H9 (cell line): ENCODE results near the gene LGR5. TPM values are rescaled to one million over a fixed set of nuclear protein-coding genes. Genes with fewer than 3 reads are reported as not detected.
A peak's percentile ranks its signal among the peaks of the same experiment; 100 is the strongest.

Experiments used
- DNase-seq: peaks from one replicate; pipeline ENCODE4 v3.0.0-alpha.2; 2017
- H2AFZ ChIP-seq: one replicate; pipeline ENCODE4 v1.6.1; 2013; ENCODE audit warnings: mild to moderate bottlenecking, low read length, control low read depth, moderate library complexity
- H2AK5ac ChIP-seq: 2 replicates; pipeline ENCODE4 v1.6.1; 2013; ENCODE audit warnings: low read length, control low read depth, mixed read lengths; ENCODE audit not compliant: insufficient read length
- H2BK120ac ChIP-seq: one replicate; pipeline ENCODE4 v1.6.1; 2013; ENCODE audit warnings: low read depth, mild to moderate bottlenecking, low read length, control low read depth, inconsistent platforms; ENCODE audit not compliant: poor library complexity, severe bottlenecking
- H2BK12ac ChIP-seq: 2 replicates; pipeline ENCODE4 v1.6.1; 2013; ENCODE audit warnings: low read length, control low read depth, mixed read lengths, low read depth; ENCODE audit not compliant: insufficient read length
- H2BK15ac ChIP-seq: 2 replicates; pipeline ENCODE4 v1.6.1; 2013; ENCODE audit warnings: low read depth, low read length, control low read depth
- H2BK20ac ChIP-seq: one replicate; pipeline ENCODE4 v1.6.1; 2013; ENCODE audit warnings: low read depth, mild to moderate bottlenecking, low read length, control low read depth, inconsistent platforms; ENCODE audit not compliant: poor library complexity, severe bottlenecking
- H2BK5ac ChIP-seq: 2 replicates; pipeline ENCODE4 v1.6.1; 2013; ENCODE audit warnings: low read length, control low read depth, mixed read lengths; ENCODE audit not compliant: insufficient read length
- H3K14ac ChIP-seq: 2 replicates; pipeline ENCODE4 v1.6.1; 2013; ENCODE audit warnings: low read length, control low read depth; ENCODE audit not compliant: insufficient read depth
- H3K18ac ChIP-seq: 2 replicates; pipeline ENCODE4 v1.6.1; 2013; ENCODE audit warnings: low read depth, mild to moderate bottlenecking, mixed read lengths, low read length, control low read depth; ENCODE audit not compliant: insufficient read length
- H3K23ac ChIP-seq: 2 replicates; pipeline ENCODE4 v1.6.1; 2013; ENCODE audit warnings: low read length, control low read depth, mixed read lengths, low read depth; ENCODE audit not compliant: insufficient read length
- H3K23me2 ChIP-seq: 2 replicates; pipeline ENCODE4 v1.6.1; 2013; ENCODE audit warnings: low read depth, mild to moderate bottlenecking, mixed read lengths, low read length, control low read depth; ENCODE audit not compliant: insufficient read length, poor library complexity, severe bottlenecking
- H3K27ac ChIP-seq: 2 replicates; pipeline ENCODE4 v1.5.1; 2013; ENCODE audit warnings: low read length, control low read depth, mixed read lengths, low read depth; ENCODE audit not compliant: insufficient read length
- H3K27me3 ChIP-seq: 2 replicates; pipeline ENCODE4 v1.6.1; 2013; ENCODE audit warnings: low read length, control low read depth, inconsistent platforms; ENCODE audit not compliant: insufficient read depth
- H3K4ac ChIP-seq: 2 replicates; pipeline ENCODE4 v1.6.1; 2013; ENCODE audit warnings: low read depth, mild to moderate bottlenecking, control low read depth, inconsistent platforms, low read length, moderate library complexity
- H3K4me1 ChIP-seq: 2 replicates; pipeline ENCODE4 v1.6.1; 2013; ENCODE audit warnings: low read length, control low read depth, inconsistent platforms; ENCODE audit not compliant: insufficient read depth
- H3K4me2 ChIP-seq: 2 replicates; pipeline ENCODE4 v1.6.1; 2013; ENCODE audit warnings: low read length, control low read depth, mixed read lengths; ENCODE audit not compliant: insufficient read length, insufficient read depth
- H3K56ac ChIP-seq: 2 replicates; pipeline ENCODE4 v1.6.1; 2013; ENCODE audit warnings: low read depth, mild to moderate bottlenecking, mixed read lengths, low read length, control low read depth; ENCODE audit not compliant: insufficient read length
- H3K79me1 ChIP-seq: 2 replicates; pipeline ENCODE4 v1.6.1; 2013; ENCODE audit warnings: low read depth, mild to moderate bottlenecking, moderate library complexity, low read length, control low read depth, inconsistent platforms; ENCODE audit not compliant: insufficient read depth, poor library complexity, severe bottlenecking
- H3K79me2 ChIP-seq: 2 replicates; pipeline ENCODE4 v1.6.1; 2013; ENCODE audit warnings: low read length, control low read depth, inconsistent platforms; ENCODE audit not compliant: insufficient read depth
- H3K9ac ChIP-seq: 2 replicates; pipeline ENCODE4 v1.6.1; 2013; ENCODE audit warnings: low read length, control low read depth, mixed read lengths; ENCODE audit not compliant: insufficient read length; ENCODE audit errors: extremely low read depth
- H3K9me3 ChIP-seq: one replicate; pipeline ENCODE4 v1.6.1; 2013; ENCODE audit warnings: low read depth, low read length, inconsistent platforms; ENCODE audit not compliant: control insufficient read depth
- H3T11ph ChIP-seq: one replicate; pipeline ENCODE4 v1.6.1; 2013; ENCODE audit warnings: mild to moderate bottlenecking, low read length, control low read depth, inconsistent platforms
- H4K20me1 ChIP-seq: one replicate; pipeline ENCODE4 v1.6.1; 2013; ENCODE audit not compliant: control insufficient read depth, insufficient read length, insufficient read depth
- H4K5ac ChIP-seq: 2 replicates; pipeline ENCODE4 v1.6.1; 2013; ENCODE audit warnings: low read depth, mild to moderate bottlenecking, mixed read lengths, low read length, control low read depth; ENCODE audit not compliant: insufficient read length
- H4K8ac ChIP-seq: replicated peaks from 2 replicates; pipeline ENCODE4 v1.6.1; 2013; ENCODE audit warnings: low read length, control low read depth, mixed read lengths, low read depth; ENCODE audit not compliant: insufficient read length
- H4K91ac ChIP-seq: 2 replicates; pipeline ENCODE4 v1.6.1; 2013; ENCODE audit warnings: low read depth, mild to moderate bottlenecking, moderate library complexity, mixed read lengths, low read length, control low read depth; ENCODE audit not compliant: insufficient read length
- H3K27ac Mint-ChIP-seq, 3 experiments: 2 replicates in 2 of 3; 3 replicates in 1 of 3; pipeline ENCODE4 v1.8.0; 2020 to 2021; ENCODE audit warnings: mixed read lengths in 3 of 3, mild to moderate bottlenecking in 1 of 3, moderate library complexity in 1 of 3
- H3K27me3 Mint-ChIP-seq: 2 replicates; pipeline ENCODE4 v1.8.0; 2021; ENCODE audit warnings: low read depth, mild to moderate bottlenecking, moderate library complexity, mixed read lengths
- H3K36me3 Mint-ChIP-seq, 3 experiments: 2 replicates in 2 of 3; 3 replicates in 1 of 3; pipeline ENCODE4 v1.8.0; 2020 to 2021; ENCODE audit warnings: low read depth in 3 of 3, mixed read lengths in 3 of 3; ENCODE audit not compliant: insufficient read depth in 1 of 3
- H3K4me1 Mint-ChIP-seq, 2 experiments: 2 replicates each; pipeline ENCODE4 v1.8.0; 2020; ENCODE audit warnings: mixed read lengths in 2 of 2
- H3K4me3 Mint-ChIP-seq, 2 experiments: 2 replicates in 1 of 2; 3 replicates in 1 of 2; pipeline ENCODE4 v1.8.0; 2020 to 2021; ENCODE audit warnings: mild to moderate bottlenecking in 2 of 2, mixed read lengths in 2 of 2, moderate library complexity in 1 of 2
- H3K9me3 Mint-ChIP-seq, 2 experiments: 2 replicates in 1 of 2; 3 replicates in 1 of 2; pipeline ENCODE4 v1.8.0; 2020; ENCODE audit warnings: mild to moderate bottlenecking in 2 of 2, mixed read lengths in 2 of 2, moderate library complexity in 1 of 2
- WGBS: extraction: QIAGEN DNeasy Blood & Tissue Kit; methylation state at CpG from one replicate; pipeline ENCODE4 v1.1.7; 2013; ENCODE audit warnings: missing lambda C conversion rate, low lambda C conversion rate, mixed read lengths; ENCODE audit not compliant: insufficient read length; ENCODE audit errors: extremely low coverage; 5-methylcytosine and 5-hydroxymethylcytosine counted together
- total RNA-seq: library from RNA; stranded (reverse); gene quantifications from 2 replicates; pipeline ENCODE4 v1.2.1, GENCODE V29; 2021
- TF ChIP-seq, protein P1 (sequence below): fragments of 200-600 bp; sonication (generic); conservative IDR thresholded peaks from 3 replicates; pipeline ENCODE4 v1.8.0; 2021; ENCODE audit warnings: antibody characterized with exemption, mild to moderate bottlenecking

The LGR5 gene
- total RNA-seq, 1 experiment from 2014 or later, result 0.09 TPM

DNA sequence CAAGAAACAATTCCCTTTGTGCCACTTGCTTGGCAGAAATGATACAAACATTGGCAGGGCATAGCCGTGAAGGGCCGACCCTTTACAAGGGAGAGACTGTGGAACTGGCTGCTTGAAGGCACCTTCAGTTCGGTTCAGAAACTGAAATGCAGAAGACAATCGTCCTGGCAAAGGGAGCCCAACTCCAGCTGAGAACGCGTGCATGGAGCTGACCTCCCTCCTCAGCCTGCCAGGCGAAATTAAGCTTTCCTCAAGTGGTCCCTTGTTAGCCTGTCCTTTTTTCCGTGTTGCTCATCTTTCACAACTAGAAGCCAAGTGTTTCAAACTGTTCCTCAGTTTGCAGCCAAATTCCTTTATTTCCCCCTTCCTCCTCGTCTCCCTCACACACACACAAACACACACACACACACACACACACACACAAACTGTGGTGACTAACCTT is 8.1 kb downstream of the LGR5 start:
- no peak overlapping the region for H3K27ac ChIP-seq
- no peak overlapping the region for H4K8ac ChIP-seq
- H2BK5ac ChIP-seq, result no peak overlapping the region
- TF ChIP-seq, protein P1, sequence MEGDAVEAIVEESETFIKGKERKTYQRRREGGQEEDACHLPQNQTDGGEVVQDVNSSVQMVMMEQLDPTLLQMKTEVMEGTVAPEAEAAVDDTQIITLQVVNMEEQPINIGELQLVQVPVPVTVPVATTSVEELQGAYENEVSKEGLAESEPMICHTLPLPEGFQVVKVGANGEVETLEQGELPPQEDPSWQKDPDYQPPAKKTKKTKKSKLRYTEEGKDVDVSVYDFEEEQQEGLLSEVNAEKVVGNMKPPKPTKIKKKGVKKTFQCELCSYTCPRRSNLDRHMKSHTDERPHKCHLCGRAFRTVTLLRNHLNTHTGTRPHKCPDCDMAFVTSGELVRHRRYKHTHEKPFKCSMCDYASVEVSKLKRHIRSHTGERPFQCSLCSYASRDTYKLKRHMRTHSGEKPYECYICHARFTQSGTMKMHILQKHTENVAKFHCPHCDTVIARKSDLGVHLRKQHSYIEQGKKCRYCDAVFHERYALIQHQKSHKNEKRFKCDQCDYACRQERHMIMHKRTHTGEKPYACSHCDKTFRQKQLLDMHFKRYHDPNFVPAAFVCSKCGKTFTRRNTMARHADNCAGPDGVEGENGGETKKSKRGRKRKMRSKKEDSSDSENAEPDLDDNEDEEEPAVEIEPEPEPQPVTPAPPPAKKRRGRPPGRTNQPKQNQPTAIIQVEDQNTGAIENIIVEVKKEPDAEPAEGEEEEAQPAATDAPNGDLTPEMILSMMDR, result no peak
- no peak overlapping the region for H2AFZ ChIP-seq
- no peak overlapping the region for H3K18ac ChIP-seq
- H3T11ph ChIP-seq, result no peak overlapping the region
- no peak overlapping the region for H3K4me2 ChIP-seq
- no peak overlapping the region for H2AK5ac ChIP-seq
- no CpG with 5 or more reads among the region's 9 CpGs for WGBS
- H3K23me2 ChIP-seq, result no peaks in the 10 kb centered on the region
- H3K4me1 ChIP-seq, result no peaks in the 10 kb centered on the region; the same call in 1 of the 2 replicates
- H2BK15ac ChIP-seq, result no peak overlapping the region
- H3K14ac ChIP-seq, result 0 out of 2 replicates have a peak overlapping the region, but pooled peaks have one; percentile 49
- no peak overlapping the region for H3K4me3 Mint-ChIP-seq
- H2BK20ac ChIP-seq, result no peak overlapping the region
- H3K9ac ChIP-seq, result no peak overlapping the region
- H3K27me3 Mint-ChIP-seq, result peaks cover 13% of the 10 kb centered on the region
- H3K56ac ChIP-seq, result no peak overlapping the region
- H4K20me1 ChIP-seq, result no peaks in the 10 kb centered on the region
- H2BK12ac ChIP-seq, result no peak overlapping the region
- no peaks in the 10 kb centered on the region; a peak in 1 of 5 replicates for H3K9me3 Mint-ChIP-seq
- no peaks in the 10 kb centered on the region for H3K79me2 ChIP-seq
- H3K4ac ChIP-seq, result no peak overlapping the region
- H3K4me1 Mint-ChIP-seq, result peaks cover 9 to 10% of the 10 kb centered on the region in 2 experiments
- no peaks in the 10 kb centered on the region for H3K27me3 ChIP-seq
- no peaks in the 10 kb centered on the region for H3K79me1 ChIP-seq
- H4K5ac ChIP-seq, result no peak overlapping the region
- no peaks in the 10 kb centered on the region for H3K36me3 Mint-ChIP-seq
- no peak overlapping the region for H2BK120ac ChIP-seq
- no peak overlapping the region for H3K23ac ChIP-seq
- H3K27ac Mint-ChIP-seq, result peak overlapping the region in 1 of 3 experiments; percentile 69; a peak in 1 of 7 replicates
- no peak for DNase-seq
- H3K9me3 ChIP-seq, result no peaks in the 10 kb centered on the region
- no peak overlapping the region for H4K91ac ChIP-seq
